ENCODE measurements around the gene PELI2.

GRCh38 chr14:56237398-56237797 lies 119.2 kb downstream of the PELI2 start:
- no peak for TF ChIP-seq CREB5 (CRISPR knock-in tag; IDR thresholded peaks at IDR 0.05; ENCODE audit: low read depth)
- no peak for TF ChIP-seq GLIS3 (CRISPR knock-in tag; IDR thresholded peaks at IDR 0.05)
- no peak for TF ChIP-seq ZC3H10 (CRISPR knock-in tag; IDR thresholded peaks at IDR 0.05)
- no peak for TF ChIP-seq ZFP3 (CRISPR knock-in tag; IDR thresholded peaks at IDR 0.05)
- no peak for TF ChIP-seq TOX (CRISPR knock-in tag; IDR thresholded peaks at IDR 0.05; ENCODE audit: borderline replicate concordance)
- TF ChIP-seq ZNF70 (CRISPR knock-in tag; IDR thresholded peaks at IDR 0.05): no peak
- no peak for TF ChIP-seq CSDC2 (CRISPR knock-in tag; IDR thresholded peaks at IDR 0.05)
- no peak for TF ChIP-seq ARNTL (CRISPR knock-in tag; IDR thresholded peaks at IDR 0.05; ENCODE audit: borderline replicate concordance, low read depth)
- TF ChIP-seq PATZ1 (CRISPR knock-in tag; IDR thresholded peaks at IDR 0.05; ENCODE audit: borderline replicate concordance): no peak
- no peak for TF ChIP-seq ZFP30 (CRISPR knock-in tag; IDR thresholded peaks at IDR 0.05)
- no peak for TF ChIP-seq PPARA (CRISPR knock-in tag; IDR thresholded peaks at IDR 0.05; ENCODE audit: borderline replicate concordance)
- TF ChIP-seq ESRRG (CRISPR knock-in tag; IDR thresholded peaks at IDR 0.05): no peak

Data from SK-N-SH treated with all-trans-retinoic acid at 6 μM for 48 hours (cell line).